GM18873 (cell line): ENCODE results near the gene TET3.

Source experiments
- ATAC-seq: cut with Tn5 transposase; IDR thresholded peaks from one replicate; pipeline ENCODE4 v1.9.1; 2021; ENCODE audit warnings: mild to moderate bottlenecking, moderate library complexity, moderate number of reproducible peaks; ENCODE audit not compliant: unreplicated experiment, low FRiP score

Gene TET3

GRCh38 chr2:74027496-74027895 lies 42.8 kb downstream of the TET3 start:
- no peak for ATAC-seq

DNA sequence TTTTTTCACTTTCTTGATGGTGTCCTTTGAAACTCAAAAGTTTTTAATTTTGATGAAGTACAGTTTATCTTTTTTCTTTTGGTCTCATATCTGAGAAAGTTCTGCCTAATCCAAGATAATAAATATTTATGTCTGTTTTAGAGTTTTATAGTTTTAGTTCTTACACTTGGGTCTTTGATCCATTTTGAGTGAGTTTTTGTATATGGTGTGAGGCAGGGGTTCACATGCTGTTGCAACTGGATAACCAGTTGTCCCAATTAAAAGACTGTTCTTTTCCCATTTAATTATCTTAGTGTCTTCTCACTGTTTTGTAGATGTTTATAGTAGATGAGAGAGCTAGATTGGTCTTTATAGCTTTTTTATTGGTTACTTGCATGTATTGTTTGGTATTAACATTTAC lies 43.6 kb downstream of the TET3 start:
- no peak for ATAC-seq

DNA sequence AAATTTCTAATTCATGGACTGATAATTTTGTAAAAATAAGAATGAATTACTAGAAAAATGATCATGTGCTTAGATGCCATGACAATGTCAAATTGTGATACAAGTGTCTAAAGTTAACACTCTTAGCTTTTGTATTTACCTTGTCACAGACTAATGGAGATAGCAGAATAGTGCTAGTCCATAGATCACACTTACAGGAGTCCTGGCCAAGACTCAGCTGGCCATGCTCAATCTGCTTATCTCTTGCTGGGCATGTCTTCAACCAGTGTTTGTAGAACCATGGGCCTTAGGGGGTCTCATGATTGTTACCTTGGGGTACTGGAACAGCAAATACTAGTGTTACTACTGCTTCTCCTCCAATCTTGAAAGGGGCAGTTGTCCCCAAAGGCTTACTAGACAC lies 44.0 kb downstream of the TET3 start:
- ATAC-seq, result no peak

DNA sequence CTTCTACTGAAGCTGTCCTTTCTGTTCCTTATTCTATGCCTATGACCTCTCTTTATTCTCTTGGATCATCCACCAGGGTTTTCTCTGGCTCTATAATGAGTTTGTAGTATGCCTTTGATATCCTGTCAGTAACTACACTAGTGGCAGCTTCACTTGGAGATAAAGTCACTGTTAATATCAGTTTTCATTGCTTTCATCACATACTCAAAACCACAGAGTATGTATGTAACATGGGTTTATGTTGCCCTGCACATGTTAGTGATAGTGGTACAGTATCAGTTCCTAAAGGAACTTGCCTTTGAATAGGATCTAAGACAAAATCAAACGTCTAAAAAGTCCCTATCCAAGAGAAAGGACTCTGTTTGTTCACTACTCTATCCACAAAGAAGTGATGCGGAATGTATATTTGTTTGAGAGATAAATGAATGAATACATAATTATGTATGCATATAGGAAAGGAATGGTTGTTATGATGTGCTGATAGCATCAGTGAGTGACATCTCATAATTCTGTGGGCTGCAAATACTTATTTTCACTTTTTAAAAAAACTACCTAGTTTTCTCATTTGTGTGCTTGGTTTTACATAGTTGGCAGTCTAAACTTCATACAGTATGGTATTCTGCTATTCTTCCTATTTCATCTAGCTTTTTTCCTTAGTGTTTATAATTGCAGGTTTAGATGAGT lies 45.1 kb downstream of the TET3 start:
- no peak for ATAC-seq

DNA sequence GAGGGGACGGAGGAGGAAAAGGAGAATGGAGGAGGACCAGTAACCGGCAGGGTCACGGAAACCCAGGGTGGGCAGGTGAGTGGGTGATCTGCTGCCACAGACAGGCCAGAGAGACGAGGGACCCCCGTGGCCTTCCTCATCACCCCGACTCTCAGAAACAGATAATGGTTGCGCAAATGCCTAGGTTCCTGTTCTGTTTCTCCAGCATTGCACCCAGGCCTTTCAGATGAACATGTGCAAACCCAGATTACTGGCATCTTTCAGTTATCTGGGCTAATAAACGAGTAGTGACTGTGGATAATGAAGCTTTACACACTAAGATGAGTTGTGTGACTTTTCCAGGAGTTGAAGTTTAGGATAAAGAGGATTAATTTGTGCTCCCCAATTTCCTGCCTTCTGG lies 46.5 kb downstream of the TET3 start:
- ATAC-seq, result no peak

- ATAC-seq, result no peak
These were observed 47.2 kb downstream of the TET3 start for GRCh38 chr2:74031959-74032287.

GRCh38 chr2:74033375-74033774 lies 48.7 kb downstream of the TET3 start:
- no peak for ATAC-seq
